Keratinocyte (primary cell): Measurements from ENCODE around the gene KAT7.

Experiments
- EZH2 ChIP-seq: IDR thresholded peaks from one replicate; pipeline ENCODE4 v1.6.1; 2012; ENCODE audit warnings: inconsistent platforms, mild to moderate bottlenecking, low read length, moderate library complexity
- TF ChIP-seq, protein P1 (sequence below), 3 experiments: IDR thresholded peaks in 1 of 3; conservative IDR thresholded peaks in 1 of 3; optimal IDR thresholded peaks in 1 of 3; 2 replicates in 2 of 3; 3 replicates in 1 of 3; pipeline versions ENCODE3 to v1.5.1; 2011; ENCODE audit warnings: low read length in 3 of 3, mild to moderate bottlenecking in 3 of 3, moderate library complexity in 2 of 3, control low read depth in 1 of 3, inconsistent platforms in 1 of 3; ENCODE audit not compliant: insufficient read depth in 2 of 3; ENCODE audit errors: extremely low read depth in 1 of 3

DNA sequence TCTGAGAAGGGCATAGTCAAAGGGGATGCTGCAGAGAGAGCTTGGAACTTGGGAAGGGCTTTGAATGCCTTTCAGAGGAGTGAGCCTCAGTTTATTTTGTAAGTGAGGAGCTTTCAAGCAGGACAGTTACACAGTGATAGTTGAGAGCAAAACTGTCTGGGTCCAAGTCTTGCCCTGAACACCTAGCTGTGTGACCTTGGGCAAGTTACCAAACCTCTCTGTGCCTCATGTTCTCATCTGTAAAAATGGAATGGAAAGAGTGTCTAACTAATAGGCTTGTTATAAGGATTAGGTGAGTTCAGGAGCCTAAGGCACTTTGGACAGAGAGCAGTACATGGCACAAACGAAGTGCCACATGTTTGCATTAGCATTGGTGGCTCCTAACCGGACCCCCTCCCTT is 86.4 kb downstream of the KAT7 start:
- TF ChIP-seq, protein P1, sequence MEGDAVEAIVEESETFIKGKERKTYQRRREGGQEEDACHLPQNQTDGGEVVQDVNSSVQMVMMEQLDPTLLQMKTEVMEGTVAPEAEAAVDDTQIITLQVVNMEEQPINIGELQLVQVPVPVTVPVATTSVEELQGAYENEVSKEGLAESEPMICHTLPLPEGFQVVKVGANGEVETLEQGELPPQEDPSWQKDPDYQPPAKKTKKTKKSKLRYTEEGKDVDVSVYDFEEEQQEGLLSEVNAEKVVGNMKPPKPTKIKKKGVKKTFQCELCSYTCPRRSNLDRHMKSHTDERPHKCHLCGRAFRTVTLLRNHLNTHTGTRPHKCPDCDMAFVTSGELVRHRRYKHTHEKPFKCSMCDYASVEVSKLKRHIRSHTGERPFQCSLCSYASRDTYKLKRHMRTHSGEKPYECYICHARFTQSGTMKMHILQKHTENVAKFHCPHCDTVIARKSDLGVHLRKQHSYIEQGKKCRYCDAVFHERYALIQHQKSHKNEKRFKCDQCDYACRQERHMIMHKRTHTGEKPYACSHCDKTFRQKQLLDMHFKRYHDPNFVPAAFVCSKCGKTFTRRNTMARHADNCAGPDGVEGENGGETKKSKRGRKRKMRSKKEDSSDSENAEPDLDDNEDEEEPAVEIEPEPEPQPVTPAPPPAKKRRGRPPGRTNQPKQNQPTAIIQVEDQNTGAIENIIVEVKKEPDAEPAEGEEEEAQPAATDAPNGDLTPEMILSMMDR (optimal IDR thresholded peaks at IDR 0.05 in 1 of 3, IDR thresholded peaks at IDR 0.05 in 1 of 3, conservative IDR thresholded peaks at IDR 0.05 in 1 of 3; ENCODE audit: extremely low read depth in 1 of 3, insufficient read depth in 2 of 3, low read length in 3 of 3), result no peak
- TF ChIP-seq EZH2, result no peak
